DND-41 (cell line): ENCODE results near the gene MMP8.

Experiments
- CTCF ChIP-seq: IDR thresholded peaks from 2 replicates; pipeline ENCODE4 v1.5.1; 2012; ENCODE audit warnings: borderline replicate concordance, low read length, moderate library complexity, mild to moderate bottlenecking; ENCODE audit not compliant: poor library complexity, severe bottlenecking; ENCODE audit errors: extremely low read depth
- EZH2 ChIP-seq: IDR thresholded peaks from 3 replicates; pipeline ENCODE4 v1.6.1; 2012; ENCODE audit warnings: borderline replicate concordance, low read depth, mild to moderate bottlenecking, moderate library complexity, low read length, inconsistent platforms; ENCODE audit not compliant: severe bottlenecking

DNA sequence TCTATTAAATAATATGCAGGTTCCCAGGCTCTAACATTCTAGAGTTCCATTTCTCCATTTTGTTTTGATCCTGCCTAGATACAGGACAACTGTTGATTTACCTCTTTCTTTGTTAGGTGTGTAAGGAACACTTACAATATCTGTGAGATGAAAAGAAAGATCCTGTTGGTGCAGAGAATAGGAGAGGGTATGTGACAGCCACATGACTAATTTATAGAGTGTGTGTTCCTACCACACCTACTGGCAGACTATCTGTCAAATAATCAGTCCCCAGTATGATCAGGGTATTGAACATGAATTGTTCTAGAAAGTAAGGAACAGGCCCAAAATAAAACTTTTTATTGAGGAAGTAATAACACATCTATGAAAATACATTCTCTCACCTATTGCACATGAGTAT is 45.4 kb upstream of the MMP8 start:
- no peak for TF ChIP-seq CTCF
- no peak for TF ChIP-seq EZH2
